A204.1 (cell line): ENCODE measurements around the gene GPS1.
"Not testable (repeated sequence)": the region's sequence is repeated elsewhere in the genome, so short reads cannot be mapped to it uniquely, and the experiment has no call there.

Source experiments
- FAIRE-seq: peaks from 2 replicates; lab custom pipeline; 2012; peaks lifted over from hg19 to GRCh38; lab: Jason Lieb, UNC

GPS1 gene

GRCh38 chr17:82028966-82029365 is 22.7 kb upstream of the GPS1 start:
- no peak for FAIRE-seq

GRCh38 chr17:82029391-82029790 is 22.3 kb upstream of the GPS1 start:
- no peak for FAIRE-seq

- FAIRE-seq, result no peak
Observed at GRCh38 chr17:82029990-82030469, 21.7 kb upstream of the GPS1 start.

- no peak for FAIRE-seq
Observed at GRCh38 chr17:82030470-82031302, 21.0 kb upstream of the GPS1 start.

- no peak for FAIRE-seq
Observed at GRCh38 chr17:82031303-82031884, 20.3 kb upstream of the GPS1 start, which contains the start of gene RAC3. Gene RAC3, plus strand, starts transcription at chr17:82031678. Its CDS starts 84 bp downstream, at chr17:82031762.

GRCh38 chr17:82031885-82032627 is 19.6 kb upstream of the GPS1 start:
- FAIRE-seq, result no peak

GRCh38 chr17:82033359-82034085 is 18.2 kb upstream of the GPS1 start:
- FAIRE-seq, result no peak

GRCh38 chr17:82034371-82035011 is 17.2 kb upstream of the GPS1 start:
- FAIRE-seq, result no peak

GRCh38 chr17:82035488-82035887 is 16.2 kb upstream of the GPS1 start:
- FAIRE-seq, result no peak

- FAIRE-seq, result no peak
Observed at GRCh38 chr17:82035956-82036633, 15.6 kb upstream of the GPS1 start.

GRCh38 chr17:82036634-82037091 is 15.0 kb upstream of the GPS1 start:
- FAIRE-seq, result no peak

- peak; percentile 92 for FAIRE-seq
Observed at GRCh38 chr17:82037092-82037888, 14.4 kb upstream of the GPS1 start, which contains the start of gene DCXR. Gene DCXR, minus strand, starts transcription at chr17:82037697. Its CDS starts 15 bp downstream, at chr17:82037682.

- FAIRE-seq, result no peak
Observed at GRCh38 chr17:82037889-82038195, 13.9 kb upstream of the GPS1 start.

GRCh38 chr17:82038796-82039409 is 12.8 kb upstream of the GPS1 start:
- FAIRE-seq, result not testable (repeated sequence)

- no peak for FAIRE-seq
Observed at GRCh38 chr17:82039695-82040299, 11.9 kb upstream of the GPS1 start.

GRCh38 chr17:82041144-82041814 is 10.4 kb upstream of the GPS1 start:
- FAIRE-seq, result no peak

GRCh38 chr17:82042649-82043048 is 9.0 kb upstream of the GPS1 start:
- FAIRE-seq, result no peak

GRCh38 chr17:82043507-82043906 is 8.2 kb upstream of the GPS1 start:
- FAIRE-seq, result no peak
